ENCODE measurements around the gene PIK3R6.

- TF ChIP-seq CTCF (conservative IDR thresholded peaks at IDR 0.05 in 1 of 2, IDR thresholded peaks at IDR 0.05 in 1 of 2; ENCODE audit: extremely low read depth in 1 of 2, insufficient read depth in 1 of 2, low read depth in 1 of 2, low read length in 2 of 2), result no peak
- TF ChIP-seq EZH2 (IDR thresholded peaks at IDR 0.05; ENCODE audit: borderline replicate concordance, low read length), result no peak
Measured at GRCh38 chr17:8868529-8868951, 1.1 kb upstream of the PIK3R6 start.
